C4-2B (cell line): ENCODE measurements around the gene CDC14C.

Experiments used
- H3K27ac ChIP-seq: fragments of 450-650 bp; 2 replicates; pipeline ENCODE4 v1.5.1; 2017
- ZFX ChIP-seq: fragments of 450-650 bp; IDR thresholded peaks from 2 replicates; pipeline ENCODE4 v1.6.1; 2017
- TF ChIP-seq, protein P1 (sequence below): fragments of 450-650 bp; conservative IDR thresholded peaks from 2 replicates; pipeline ENCODE4 v1.5.1; 2017; ENCODE audit warnings: mild to moderate bottlenecking

Gene CDC14C

DNA sequence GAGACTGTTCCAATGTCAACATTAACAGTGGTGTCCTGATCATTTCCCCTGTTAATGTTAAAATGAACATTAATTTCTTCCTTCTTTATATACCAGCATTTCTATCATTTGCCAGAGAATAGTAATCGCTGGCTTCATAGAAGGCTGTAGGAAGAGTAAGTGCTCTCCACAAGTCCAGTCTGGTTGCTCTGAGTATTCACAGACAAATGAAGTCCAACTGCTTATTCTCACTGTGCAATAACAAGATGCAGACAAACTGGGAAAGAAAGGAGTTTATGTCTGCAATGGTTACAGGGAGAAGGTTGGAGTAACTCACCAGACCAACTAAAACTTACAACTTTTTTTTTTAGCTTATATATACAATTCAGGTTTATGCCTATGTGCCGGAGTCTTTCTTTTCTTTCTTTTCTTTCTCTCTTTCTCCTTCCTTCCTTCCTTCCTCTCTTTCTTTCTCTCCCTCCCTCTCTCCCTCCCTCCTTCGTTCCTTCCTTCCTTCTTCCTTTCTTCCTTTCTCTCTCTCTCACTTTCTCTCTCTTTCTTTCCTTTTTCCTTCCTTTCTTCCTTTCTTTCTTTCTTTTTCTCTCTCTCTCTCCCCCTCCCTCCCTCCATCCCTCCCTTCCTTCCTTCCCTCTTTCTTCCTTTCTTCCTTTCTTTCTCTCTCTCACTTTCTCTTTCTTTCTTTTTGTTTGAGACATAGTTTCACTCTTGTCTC, 19.1 kb downstream of the CDC14C start:
- H3K27ac ChIP-seq = no peak overlapping the region
- no peak for TF ChIP-seq ZFX
- TF ChIP-seq, protein P1, sequence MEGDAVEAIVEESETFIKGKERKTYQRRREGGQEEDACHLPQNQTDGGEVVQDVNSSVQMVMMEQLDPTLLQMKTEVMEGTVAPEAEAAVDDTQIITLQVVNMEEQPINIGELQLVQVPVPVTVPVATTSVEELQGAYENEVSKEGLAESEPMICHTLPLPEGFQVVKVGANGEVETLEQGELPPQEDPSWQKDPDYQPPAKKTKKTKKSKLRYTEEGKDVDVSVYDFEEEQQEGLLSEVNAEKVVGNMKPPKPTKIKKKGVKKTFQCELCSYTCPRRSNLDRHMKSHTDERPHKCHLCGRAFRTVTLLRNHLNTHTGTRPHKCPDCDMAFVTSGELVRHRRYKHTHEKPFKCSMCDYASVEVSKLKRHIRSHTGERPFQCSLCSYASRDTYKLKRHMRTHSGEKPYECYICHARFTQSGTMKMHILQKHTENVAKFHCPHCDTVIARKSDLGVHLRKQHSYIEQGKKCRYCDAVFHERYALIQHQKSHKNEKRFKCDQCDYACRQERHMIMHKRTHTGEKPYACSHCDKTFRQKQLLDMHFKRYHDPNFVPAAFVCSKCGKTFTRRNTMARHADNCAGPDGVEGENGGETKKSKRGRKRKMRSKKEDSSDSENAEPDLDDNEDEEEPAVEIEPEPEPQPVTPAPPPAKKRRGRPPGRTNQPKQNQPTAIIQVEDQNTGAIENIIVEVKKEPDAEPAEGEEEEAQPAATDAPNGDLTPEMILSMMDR = no peak

DNA sequence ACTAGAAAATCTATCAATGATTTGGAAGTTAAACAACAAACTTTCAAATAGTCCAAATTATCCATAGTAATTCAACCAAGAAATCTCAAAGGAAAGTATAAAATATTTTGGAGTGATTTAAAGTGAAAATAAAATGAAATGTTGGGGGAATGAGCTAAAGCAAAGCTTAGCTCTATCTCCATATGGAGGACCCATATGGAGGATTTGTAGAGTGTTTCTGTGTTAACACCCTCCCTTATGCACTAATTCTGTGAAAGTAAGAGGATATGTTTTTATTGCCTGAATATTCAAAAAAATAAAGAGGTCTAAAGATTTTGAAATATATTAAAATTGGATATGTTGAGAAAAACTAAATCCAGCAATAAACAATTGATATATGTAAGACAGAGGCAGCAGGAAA, 31.6 kb downstream of the CDC14C start:
- no peak overlapping the region for H3K27ac ChIP-seq
- no peak for TF ChIP-seq ZFX
- TF ChIP-seq, protein P1 = no peak

DNA sequence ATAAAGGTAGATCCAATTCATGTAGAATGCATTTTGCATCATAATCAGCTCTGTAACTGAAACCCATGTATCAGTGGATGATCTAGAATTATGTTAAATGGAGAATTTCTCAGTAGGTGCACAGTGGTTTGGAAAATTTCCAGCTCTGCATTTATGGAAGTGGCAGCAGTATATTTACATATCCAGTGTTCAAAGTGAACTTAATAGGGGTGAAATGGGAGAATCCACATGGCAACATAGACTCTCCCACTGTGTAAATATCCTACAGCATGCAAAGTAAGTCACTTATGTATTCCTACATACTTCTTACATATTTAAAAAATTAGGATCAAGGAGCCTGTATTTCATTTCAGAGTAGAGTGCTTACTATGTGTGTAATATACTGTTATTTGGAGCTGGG, 35.3 kb downstream of the CDC14C start:
- TF ChIP-seq, protein P1 = no peak
- no peak for TF ChIP-seq ZFX
- no peak overlapping the region for H3K27ac ChIP-seq

DNA sequence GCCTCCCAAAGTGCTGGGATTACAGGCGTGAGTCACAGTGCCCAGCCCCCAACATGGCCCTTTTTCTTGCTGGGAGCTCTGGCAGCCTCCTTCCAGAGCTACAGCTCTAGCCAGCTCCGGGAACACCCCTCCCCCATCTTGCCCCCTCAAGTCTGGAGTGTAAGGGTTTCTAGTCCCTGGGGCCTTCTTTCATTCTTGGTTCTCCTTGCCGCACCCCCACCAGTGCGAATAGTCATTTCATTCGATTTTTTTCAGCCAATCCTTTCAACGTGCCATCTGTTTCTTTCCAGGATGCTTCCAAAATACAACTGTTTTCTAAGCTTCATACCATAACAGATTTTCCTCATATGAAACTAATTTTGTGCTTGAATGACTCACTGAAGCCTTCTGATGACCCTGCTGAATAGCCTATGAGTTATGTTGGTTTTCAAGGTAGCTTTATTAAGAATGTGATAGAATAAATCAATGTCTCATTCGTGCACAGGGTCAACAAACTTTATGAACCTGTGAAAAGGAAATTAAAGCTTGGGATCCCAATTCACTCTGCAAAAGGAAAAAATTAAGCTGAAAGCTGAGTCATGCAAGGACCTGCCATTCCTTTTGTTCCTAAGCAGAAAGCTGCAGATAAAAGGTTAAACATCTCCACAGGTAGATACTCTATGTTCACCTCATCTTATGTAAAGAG, 38.6 kb downstream of the CDC14C start:
- TF ChIP-seq, protein P1 = no peak
- TF ChIP-seq ZFX = no peak
- no peak overlapping the region for H3K27ac ChIP-seq

DNA sequence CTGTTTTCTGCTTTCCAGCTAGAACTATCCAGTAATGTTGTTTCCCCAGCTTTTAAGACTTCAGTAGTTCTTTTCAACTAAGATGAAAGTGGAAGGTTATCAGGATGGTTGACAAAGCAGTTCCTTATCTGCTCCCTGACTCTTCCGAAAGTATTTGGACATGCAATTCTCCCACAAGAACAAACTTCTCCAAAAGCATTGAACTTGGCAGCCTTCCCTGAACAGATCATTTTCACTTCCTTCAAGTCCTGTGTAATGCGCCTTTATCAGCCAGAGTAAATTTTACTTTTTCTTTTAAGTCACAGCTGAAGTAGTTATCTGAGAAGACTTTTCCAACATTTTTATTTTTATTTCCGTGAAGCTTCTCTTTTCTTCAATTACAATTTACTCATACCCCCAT, 39.7 kb downstream of the CDC14C start:
- H3K27ac ChIP-seq = no peak overlapping the region
- TF ChIP-seq ZFX = no peak
- TF ChIP-seq, protein P1 = no peak

DNA sequence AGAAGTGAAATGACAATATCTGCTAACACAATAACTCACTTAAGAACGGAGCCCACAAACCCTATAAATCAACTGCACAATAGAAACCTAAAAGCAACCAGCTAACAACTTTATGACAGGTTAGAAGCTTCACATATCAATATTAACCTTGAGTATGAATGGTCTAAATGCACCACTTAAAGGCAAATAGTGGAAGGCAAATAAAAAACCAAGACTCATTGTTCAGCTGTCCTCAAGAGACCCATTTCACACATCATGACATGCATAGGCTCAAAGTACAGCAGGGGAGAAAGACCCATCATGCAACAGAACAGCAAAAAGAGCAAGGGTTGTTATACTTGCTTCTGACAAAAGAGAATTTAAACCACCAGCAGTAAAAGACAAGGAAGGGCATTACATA, 46.8 kb downstream of the CDC14C start:
- TF ChIP-seq ZFX = no peak
- TF ChIP-seq, protein P1 = no peak

DNA sequence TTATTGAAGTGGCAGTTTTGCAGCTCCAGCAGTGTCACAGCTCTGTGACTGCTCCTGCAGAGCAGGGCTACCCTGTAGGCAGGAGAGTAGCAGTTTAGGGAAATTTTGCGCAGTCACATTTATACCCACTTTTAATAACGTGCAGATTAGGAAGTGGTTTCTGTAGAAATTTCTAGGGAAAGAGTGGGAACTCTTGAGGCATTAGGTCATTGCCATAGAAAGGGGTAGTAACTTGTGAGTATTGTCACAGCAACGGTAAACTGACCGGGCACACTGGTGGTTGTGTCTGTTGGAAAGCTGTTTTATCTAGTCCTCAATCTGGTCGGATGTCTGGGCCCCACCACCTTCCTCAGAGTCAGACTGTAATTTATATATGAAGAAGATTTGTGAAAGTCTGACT, 51.9 kb downstream of the CDC14C start:
- TF ChIP-seq, protein P1 = no peak
- no peak for TF ChIP-seq ZFX

More for the DNA sequence above, 46.8 kb downstream of the CDC14C start:
- no peak overlapping the region for H3K27ac ChIP-seq

More for the DNA sequence above, 51.9 kb downstream of the CDC14C start:
- no peak overlapping the region for H3K27ac ChIP-seq
